ENCODE measurements around the gene PLAGL2. TPM values are rescaled to one million over a fixed set of nuclear protein-coding genes. Genes with fewer than 3 reads are reported as not detected.
A peak's percentile ranks its signal among the peaks of the same experiment; 100 is the strongest.
"Not testable (repeated sequence)": the region's sequence is repeated elsewhere in the genome, so short reads cannot be mapped to it uniquely, and the experiment has no call there.

Gene PLAGL2
- total RNA-seq, 1 donor from 2014 or later, result 6.7 TPM

DNA sequence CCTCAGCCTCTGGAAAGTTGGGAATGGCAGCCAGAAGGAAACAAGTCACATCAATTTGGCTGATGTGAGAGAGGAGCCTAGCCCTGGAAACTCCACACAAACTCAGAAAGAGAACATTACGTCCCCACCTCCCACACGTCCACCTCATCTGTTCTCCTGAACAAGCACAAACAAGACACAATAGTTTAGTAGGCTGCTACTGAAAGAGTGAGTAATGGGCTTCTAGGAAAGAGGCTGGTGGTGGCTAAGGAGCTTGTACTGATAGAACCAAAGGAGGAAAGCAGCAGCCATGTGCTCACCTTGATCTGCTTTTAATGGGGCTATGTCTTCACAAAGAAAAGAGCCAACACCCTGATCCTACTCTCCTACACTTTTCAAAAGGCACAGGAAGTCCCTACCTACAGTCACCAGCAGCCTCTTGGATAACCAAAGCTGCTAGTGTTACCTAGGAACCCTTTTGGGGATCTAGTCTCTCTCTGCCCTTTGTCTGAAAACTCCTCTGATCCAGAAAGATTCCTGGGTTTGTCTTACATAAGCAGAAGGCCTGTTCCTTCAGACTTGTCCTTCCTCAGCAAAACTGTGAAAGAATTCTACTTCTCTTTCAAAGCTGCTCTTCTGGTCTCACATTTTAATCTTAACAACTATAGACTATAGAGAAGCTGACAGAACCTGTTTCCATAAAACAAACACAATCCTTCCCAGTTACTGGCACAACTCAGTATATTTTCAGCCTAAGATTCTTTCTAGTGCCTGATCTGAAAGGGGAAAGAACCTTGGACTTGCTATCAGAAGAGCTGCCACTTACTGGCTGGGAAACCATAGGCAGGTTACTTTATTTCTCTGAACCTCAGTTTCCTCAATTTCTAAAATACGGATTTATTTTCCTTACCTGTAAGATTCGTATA, 3.1 kb downstream of the PLAGL2 start:
- Histone ChIP-seq H3K4me3 (no peak overlapping the region), H3K9me3 (no peaks in the 10 kb centered on the region), H3K27ac (peak overlapping the region in 1 of 2 donors; percentile 39), H3K27me3 (no peaks in the 10 kb centered on the region), H3K36me3 (peaks cover 18 to 24% of the 10 kb centered on the region in 2 donors), H3K4me1 (peaks cover 0 to 33% of the 10 kb centered on the region in 2 donors)
- TF ChIP-seq, protein P1, sequence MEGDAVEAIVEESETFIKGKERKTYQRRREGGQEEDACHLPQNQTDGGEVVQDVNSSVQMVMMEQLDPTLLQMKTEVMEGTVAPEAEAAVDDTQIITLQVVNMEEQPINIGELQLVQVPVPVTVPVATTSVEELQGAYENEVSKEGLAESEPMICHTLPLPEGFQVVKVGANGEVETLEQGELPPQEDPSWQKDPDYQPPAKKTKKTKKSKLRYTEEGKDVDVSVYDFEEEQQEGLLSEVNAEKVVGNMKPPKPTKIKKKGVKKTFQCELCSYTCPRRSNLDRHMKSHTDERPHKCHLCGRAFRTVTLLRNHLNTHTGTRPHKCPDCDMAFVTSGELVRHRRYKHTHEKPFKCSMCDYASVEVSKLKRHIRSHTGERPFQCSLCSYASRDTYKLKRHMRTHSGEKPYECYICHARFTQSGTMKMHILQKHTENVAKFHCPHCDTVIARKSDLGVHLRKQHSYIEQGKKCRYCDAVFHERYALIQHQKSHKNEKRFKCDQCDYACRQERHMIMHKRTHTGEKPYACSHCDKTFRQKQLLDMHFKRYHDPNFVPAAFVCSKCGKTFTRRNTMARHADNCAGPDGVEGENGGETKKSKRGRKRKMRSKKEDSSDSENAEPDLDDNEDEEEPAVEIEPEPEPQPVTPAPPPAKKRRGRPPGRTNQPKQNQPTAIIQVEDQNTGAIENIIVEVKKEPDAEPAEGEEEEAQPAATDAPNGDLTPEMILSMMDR (IDR thresholded peaks at IDR 0.05), result no peak
- intact Hi-C loops (cut with DNase I), result loop anchor here (5.0 to 10.0 kb wide), 3 partner anchors 73 to 380 kb away; partner anchors contain the start of genes DUSP15, KIF3B and TTLL9
- DNase-seq (ENCODE audit: low spot score in 2 of 2), result no peak

DNA sequence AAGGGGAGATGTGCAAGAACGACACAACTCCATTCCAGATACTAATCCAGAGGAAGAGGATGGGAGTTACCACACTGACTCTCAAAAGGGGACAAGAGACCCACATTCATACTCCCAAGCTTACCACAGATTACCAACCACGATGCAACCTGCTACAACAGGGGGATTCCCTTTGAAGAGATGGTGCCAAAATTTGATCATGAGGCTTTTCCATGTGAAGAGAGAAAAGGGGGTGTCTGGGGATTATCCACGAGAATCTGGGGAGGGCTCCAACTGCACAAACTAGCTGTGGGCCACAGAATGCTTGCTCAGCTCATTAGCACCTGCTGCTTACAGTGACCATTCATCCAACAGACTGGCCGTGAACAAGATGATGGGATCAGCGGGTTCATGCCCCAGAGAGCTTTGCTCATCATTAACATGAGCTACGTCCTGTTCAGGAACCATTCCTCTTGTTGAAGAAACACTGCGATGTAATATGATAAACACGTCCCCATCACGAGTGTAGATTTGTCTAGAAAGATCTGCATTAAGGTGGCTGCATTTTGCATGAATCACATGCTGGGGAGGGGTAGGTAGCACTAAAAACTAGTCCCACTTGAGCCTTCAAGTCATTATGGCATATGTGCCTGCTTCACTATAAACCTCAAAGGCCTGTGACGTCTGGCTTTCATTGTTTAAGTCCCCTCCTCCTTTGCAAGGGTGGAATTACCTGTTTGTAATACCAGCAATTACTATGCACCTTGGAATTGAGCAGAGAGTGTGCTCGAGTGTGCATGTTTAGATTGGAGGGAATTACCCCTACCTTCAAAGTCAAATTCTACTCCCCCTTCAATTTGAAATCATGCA, 4.0 kb downstream of the PLAGL2 start:
- TF ChIP-seq, protein P1 (IDR thresholded peaks at IDR 0.05), result no peak
- no peaks in the 10 kb centered on the region for H3K27me3 ChIP-seq
- H3K4me3 ChIP-seq, result no peak overlapping the region
- peaks cover 0 to 29% of the 10 kb centered on the region in 2 donors for H3K4me1 ChIP-seq
- no peaks in the 10 kb centered on the region for H3K9me3 ChIP-seq
- peak overlapping the region in 1 of 2 donors; percentile 39 for H3K27ac ChIP-seq
- intact Hi-C loops (cut with DNase I), result loop anchor here (10.0 kb wide), 2 partner anchors 329 to 379 kb away; partner anchors contain the start of genes DUSP15 and TTLL9
- H3K36me3 ChIP-seq, result peaks cover 26 to 32% of the 10 kb centered on the region in 2 donors
- DNase-seq (ENCODE audit: low spot score in 2 of 2), result no peak

DNA sequence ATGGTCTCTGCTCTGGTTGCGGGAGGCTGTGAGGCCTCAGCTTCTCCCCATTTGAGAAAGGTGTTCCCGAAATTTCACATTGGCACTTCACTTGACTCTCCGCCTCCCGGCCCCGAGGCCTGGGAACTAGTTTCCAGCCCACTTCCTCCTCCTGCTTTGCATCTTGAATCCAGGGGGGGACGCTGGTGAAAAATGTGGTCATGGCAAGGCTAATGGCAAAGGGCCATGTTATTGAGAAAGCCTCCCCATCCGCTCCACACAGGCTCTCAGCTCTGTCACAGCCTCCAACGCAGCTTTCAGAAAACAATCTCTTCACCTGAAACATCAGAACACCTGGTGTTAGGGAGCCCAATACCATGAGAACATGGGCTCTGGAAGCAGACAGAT, 5.6 kb downstream of the PLAGL2 start:
- Histone ChIP-seq H3K9me3 (no peaks in the 10 kb centered on the region), H3K36me3 (peaks cover 31 to 42% of the 10 kb centered on the region in 2 donors), H3K27me3 (no peaks in the 10 kb centered on the region), H3K27ac (no peak overlapping the region), H3K4me3 (no peak overlapping the region), H3K4me1 (peaks cover 0 to 23% of the 10 kb centered on the region in 2 donors)
- intact Hi-C loops (cut with DNase I), result loop anchor here (10.0 kb wide), 2 partner anchors 327 to 377 kb away; partner anchors contain the start of genes DUSP15 and TTLL9
- DNase-seq (ENCODE audit: low spot score in 2 of 2), result no peak
- TF ChIP-seq, protein P1 (IDR thresholded peaks at IDR 0.05), result no peak

DNA sequence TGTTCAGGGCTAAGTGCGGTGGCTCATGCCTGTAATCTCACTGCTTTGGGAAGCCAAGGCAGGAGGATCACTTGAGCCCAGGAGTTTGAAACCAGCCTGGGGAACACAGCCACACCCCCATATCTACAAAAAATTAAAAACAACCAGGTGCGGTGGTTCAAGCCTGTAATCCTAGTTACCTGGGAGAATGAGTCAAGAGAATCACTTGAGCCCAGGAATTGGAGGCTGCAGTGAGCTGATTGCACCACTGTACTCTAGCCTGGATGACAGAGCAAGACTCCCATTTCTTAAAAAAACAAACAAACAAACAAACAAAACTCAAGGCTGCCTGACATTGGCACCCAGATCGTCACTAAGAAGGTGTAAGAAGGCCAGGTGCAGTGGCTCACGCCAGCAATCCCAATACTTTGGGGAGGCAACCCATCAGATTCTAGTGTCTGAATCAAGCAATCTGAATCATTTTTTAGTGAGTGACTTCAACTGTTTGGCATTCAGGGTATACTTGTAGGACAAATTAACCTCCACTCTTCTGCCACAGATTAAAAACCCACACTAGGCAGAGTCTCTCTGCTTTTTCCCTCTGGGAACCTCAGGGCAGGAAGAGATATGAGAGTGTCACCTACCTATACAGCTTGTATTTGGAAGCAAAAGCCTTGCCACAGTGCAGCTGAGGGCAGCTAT, 6.1 kb downstream of the PLAGL2 start:
- no peak overlapping the region for H3K4me3 ChIP-seq
- peaks cover 0 to 20% of the 10 kb centered on the region in 2 donors for H3K4me1 ChIP-seq
- H3K36me3 ChIP-seq, result peaks cover 36 to 48% of the 10 kb centered on the region in 2 donors
- no peak overlapping the region for H3K27ac ChIP-seq
- no peaks in the 10 kb centered on the region for H3K27me3 ChIP-seq
- H3K9me3 ChIP-seq, result no peaks in the 10 kb centered on the region
- intact Hi-C loops (cut with DNase I), result loop anchor here (10.0 kb wide), 2 partner anchors 327 to 377 kb away; partner anchors contain the start of genes DUSP15 and TTLL9
- TF ChIP-seq, protein P1 (IDR thresholded peaks at IDR 0.05), result no peak
- DNase-seq (ENCODE audit: low spot score in 2 of 2), result no peak

DNA sequence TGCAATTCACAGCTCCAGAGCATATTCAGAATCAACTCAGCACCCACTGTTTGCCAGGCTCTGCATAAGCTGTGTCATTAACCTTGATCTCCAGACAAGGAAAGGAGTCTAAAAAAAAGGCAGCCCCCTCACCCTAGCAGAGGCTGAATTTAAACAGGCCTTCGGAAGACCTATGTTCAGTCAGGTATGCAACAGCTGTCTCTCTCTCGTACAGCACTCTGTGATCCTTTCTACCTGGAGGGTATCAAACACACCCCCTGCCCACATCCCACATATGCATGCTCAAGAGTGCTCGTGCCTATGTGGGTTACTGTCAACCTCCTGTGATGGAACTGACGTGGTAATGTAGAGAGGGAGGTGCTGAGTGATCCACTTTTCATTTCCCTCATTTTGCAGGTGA, 8.5 kb downstream of the PLAGL2 start:
- Histone ChIP-seq H3K4me1 (no peaks in the 10 kb centered on the region), H3K9me3 (no peaks in the 10 kb centered on the region), H3K27ac (no peak overlapping the region), H3K4me3 (no peak overlapping the region), H3K27me3 (no peaks in the 10 kb centered on the region), H3K36me3 (peaks cover 46 to 65% of the 10 kb centered on the region in 2 donors)
- no peak for DNase-seq (ENCODE audit: low spot score in 2 of 2)
- TF ChIP-seq, protein P1 (IDR thresholded peaks at IDR 0.05), result no peak
- intact Hi-C loops (cut with DNase I), result no loop called here

DNA sequence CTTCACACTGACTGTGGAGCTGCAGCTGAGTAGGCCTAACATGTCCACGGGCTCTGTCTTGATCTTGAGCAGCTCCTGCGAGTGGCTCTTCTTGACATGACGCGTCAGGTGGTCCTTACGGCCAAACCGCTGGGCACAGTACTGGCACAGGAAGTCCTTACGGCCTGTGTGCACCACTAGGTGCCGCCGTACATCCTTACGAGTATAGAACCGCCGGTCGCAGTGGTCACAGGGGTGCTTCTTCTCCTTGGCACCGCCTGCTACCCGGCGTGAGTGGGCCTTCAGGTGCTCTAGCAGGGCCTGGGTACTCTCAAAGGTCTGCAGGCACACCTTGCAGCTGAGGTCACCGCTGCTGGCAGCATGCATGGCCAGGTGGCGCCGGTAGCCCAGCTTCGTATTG, 10.4 kb downstream of the PLAGL2 start:
- H3K27ac ChIP-seq, result not testable (repeated sequence)
- H3K36me3 ChIP-seq, result peaks cover 46 to 65% of the 10 kb centered on the region in 2 donors

DNA sequence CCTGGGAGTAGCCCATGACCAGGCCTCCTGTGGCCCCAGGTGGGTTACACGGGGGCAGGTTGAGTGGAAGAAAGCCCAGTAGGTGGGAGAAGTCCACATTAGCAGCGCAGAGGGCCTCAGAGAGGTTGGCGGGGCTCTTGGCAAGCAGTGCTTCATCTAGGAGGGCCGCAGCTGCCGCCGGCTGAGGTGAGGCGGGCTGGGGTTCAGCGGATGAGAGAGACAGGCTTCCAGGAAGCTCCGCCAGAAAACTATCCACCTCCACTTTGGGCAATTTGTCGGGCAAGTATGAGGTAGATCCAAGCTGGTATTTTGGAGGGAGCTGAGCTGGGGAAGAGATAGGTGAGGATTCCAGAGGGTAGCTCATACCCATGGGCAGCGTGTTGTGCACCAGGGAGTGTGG, 10.9 kb downstream of the PLAGL2 start:
- H3K27me3 ChIP-seq; intact Hi-C loops (cut with DNase I); H3K4me3 ChIP-seq; H3K9me3 ChIP-seq; H3K4me1 ChIP-seq; H3K27ac ChIP-seq; DNase-seq (ENCODE audit: low spot score in 2 of 2): not testable (repeated sequence)
- H3K36me3 ChIP-seq, result peaks cover 41 to 60% of the 10 kb centered on the region in 2 donors

More for the DNA sequence above, 10.4 kb downstream of the PLAGL2 start:
- DNase-seq (ENCODE audit: low spot score in 2 of 2); H3K4me1 ChIP-seq; intact Hi-C loops (cut with DNase I); H3K4me3 ChIP-seq; H3K27me3 ChIP-seq; H3K9me3 ChIP-seq: not testable (repeated sequence)

Data from ascending aorta (tissue), 2 donors.